HG03460 (cell line): ENCODE data around the gene ATXN7.

Experiments
- ATAC-seq: cut with Tn5 transposase; IDR thresholded peaks from one replicate; pipeline ENCODE4 v1.9.1; 2021; ENCODE audit not compliant: unreplicated experiment

Gene ATXN7

GRCh38 chr3:64046592-64046991 lies 182.9 kb downstream of the ATXN7 start:
- ATAC-seq, result no peak

DNA sequence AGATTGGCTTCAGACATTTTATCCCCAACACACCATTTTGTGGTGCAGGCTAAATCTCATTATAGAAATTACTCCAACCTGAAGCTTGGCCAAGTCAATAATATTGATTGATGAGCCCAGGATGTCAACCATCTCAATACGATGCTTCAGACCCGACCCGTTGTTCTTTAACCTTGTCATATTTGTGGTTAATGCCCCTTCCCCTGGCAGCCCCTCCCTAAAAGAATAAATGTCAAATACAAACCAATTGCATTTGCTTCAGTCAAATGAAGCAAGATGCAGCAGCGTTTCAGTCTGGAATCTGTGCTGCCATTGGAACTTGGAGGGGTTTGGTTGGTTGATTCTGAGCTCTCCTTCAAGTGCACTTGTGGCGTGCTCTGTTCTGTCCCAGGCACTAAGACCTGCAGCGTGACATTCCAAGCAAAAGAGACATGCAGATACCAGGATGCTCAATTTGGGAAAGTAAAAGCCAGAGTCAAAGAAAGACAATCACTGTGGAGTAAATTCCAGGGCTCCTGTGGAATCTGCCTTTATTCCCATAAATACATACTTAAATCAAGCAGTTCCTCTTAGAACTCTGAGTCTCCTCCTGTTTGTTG lies 183.4 kb downstream of the ATXN7 start:
- ATAC-seq, result no peak

DNA sequence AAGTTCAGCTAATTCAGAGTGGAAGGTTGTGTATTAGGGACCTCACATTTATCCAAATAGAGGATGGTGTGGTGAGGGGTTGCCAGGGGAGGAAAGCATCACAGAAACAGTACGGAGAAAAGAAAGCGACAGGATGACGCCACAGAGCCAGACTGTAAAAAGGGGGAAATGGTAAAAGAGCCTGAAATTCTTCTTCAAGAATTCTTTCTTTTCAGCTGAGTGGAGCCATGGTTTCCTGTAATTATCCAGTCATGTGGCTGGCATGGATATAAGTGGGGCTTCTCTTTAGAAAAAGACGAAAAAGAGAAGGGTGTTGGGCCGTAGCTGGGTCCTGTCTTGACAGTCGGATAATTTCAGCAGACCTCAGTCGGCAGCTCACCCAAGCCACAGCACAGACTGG lies 184.1 kb downstream of the ATXN7 start:
- no peak for ATAC-seq

DNA sequence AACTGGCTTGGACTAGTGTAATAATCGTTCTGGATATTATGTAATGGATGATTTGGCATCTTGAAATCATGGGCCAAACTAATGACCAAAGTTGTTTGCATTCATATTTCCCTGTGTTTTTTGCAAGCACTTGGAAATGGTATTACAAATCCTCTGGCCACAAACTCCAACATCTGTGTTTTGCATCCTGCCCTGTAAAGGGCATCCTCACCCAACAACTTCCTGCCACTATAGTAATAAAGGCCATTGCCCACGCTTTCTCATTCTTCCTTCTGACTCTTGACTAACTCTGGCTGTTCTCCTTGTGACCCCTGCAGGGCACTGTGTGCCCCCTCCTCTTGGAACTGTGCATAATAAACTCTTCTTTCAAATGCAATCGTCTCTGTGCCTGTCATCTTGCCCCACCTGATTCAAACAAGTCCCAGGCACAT lies 185.0 kb downstream of the ATXN7 start:
- no peak for ATAC-seq

DNA sequence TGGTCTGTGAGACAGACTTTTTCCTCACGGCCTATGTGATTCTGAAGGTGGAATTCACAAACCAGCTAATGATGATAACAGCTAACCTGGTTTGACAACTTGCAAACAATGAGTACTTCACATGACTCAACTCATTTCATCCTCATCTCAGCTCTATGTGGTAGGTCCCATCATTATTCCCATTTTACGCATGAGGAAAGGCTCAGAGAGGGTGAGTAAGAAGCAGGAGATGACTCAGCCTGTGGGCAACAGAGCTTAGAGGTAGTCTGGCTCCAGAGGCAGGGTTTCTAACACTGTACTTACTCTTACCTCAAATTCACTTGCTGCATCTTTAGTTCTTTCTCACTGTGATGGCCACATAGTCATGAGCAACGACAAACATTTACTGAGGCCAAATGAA lies 185.5 kb downstream of the ATXN7 start:
- no peak for ATAC-seq

DNA sequence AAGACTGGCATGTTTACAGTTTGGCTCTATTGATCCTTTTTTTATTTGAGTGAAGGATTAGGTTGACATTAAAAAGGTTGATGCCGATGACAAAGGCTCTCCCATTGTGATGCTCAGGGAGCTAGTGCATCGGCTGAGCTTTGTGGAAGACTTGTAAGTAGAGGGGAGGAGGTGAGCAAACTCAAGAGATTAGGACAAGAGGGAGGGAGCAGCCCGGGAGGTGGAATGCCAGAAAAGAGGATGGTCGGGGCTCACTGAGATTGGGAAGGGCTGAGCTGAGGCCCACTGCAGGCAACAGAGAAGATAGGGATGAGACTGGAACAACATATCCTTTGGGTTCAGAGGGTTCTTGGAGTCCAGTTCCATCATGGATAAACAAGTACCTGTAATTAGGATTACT lies 186.2 kb downstream of the ATXN7 start:
- ATAC-seq, result no peak
